Endothelial cell of umbilical vein (primary cell): Measurements from ENCODE around the gene SLC6A6.

ENCODE experiments used
- CTCF ChIP-seq, 2 donors: IDR thresholded peaks; 1 replicate in 1 of 2; 2 replicates in 1 of 2; pipeline ENCODE4 v1.5.1; 2011; ENCODE audit warnings: low read length in 2 of 2, mild to moderate bottlenecking in 2 of 2, moderate library complexity in 2 of 2, control low read depth in 1 of 2, inconsistent platforms in 1 of 2, low read depth in 1 of 2; ENCODE audit not compliant: insufficient read depth in 1 of 2; ENCODE audit errors: extremely low read depth in 1 of 2
- EZH2 ChIP-seq: IDR thresholded peaks from 2 replicates; pipeline ENCODE4 v1.6.1; 2012; ENCODE audit warnings: borderline replicate concordance, low read depth, mild to moderate bottlenecking, moderate library complexity, low read length, inconsistent platforms; ENCODE audit not compliant: severe bottlenecking
- FOS ChIP-seq: IDR thresholded peaks from 2 replicates; pipeline ENCODE4 v1.6.1; 2011; ENCODE audit warnings: mild to moderate bottlenecking, low read length, moderate library complexity, borderline replicate concordance; ENCODE audit not compliant: insufficient read depth
- JUN ChIP-seq: IDR thresholded peaks from 2 replicates; pipeline ENCODE4 v1.6.1; 2011; ENCODE audit warnings: borderline replicate concordance, low read depth; ENCODE audit not compliant: insufficient read length, insufficient read depth
- POLR2A ChIP-seq: IDR thresholded peaks from 2 replicates; pipeline ENCODE4 v1.6.1; 2012; ENCODE audit warnings: low read depth, mild to moderate bottlenecking, control low read depth, low read length
- POLR2AphosphoS5 ChIP-seq: IDR thresholded peaks from 2 replicates; pipeline ENCODE4 v1.6.1; 2012; ENCODE audit warnings: low read depth, mild to moderate bottlenecking, control low read depth, low read length, moderate library complexity; ENCODE audit not compliant: insufficient read depth

DNA sequence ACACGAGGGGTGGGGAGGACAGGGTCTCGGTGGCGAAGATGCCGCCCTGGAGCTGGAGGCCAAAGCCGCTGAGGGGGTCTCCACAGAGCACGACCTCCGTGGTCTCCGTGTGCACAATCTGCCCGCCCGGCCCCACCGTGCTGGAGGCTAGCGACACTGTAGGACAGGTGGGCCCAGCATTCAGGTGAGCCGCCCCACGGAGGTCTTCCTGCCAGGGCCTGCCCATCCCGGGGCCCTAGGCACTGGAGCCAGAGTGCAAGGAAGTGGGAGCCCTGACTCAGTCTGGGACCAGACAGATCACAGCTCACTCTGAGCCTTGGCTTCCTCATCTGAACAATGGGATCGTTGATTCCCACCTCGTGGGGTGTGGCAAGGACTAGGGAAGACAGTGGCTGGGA is 111.9 kb downstream of the SLC6A6 start:
- no peak for TF ChIP-seq CTCF (IDR thresholded peaks at IDR 0.05; ENCODE audit: extremely low read depth in 1 of 2, insufficient read depth in 1 of 2, low read depth in 1 of 2, low read length in 2 of 2)
- TF ChIP-seq EZH2 = no peak
- no peak for TF ChIP-seq POLR2AphosphoS5
- TF ChIP-seq FOS = no peak
- TF ChIP-seq JUN = no peak
- no peak for TF ChIP-seq POLR2A
